A549 (cell line): ENCODE results near the gene STARD13. TPM values are rescaled to one million over a fixed set of nuclear protein-coding genes. Genes with fewer than 3 reads are reported as not detected.

Experiments used
- ATAC-seq, 2 experiments: fragments of 200-7000 bp in 1 of 2; fragments of >200 bp in 1 of 2; cut with Nextera tagmentation in 1 of 2; cut with Tn5 transposase in 1 of 2; 3 replicates each; pipeline versions ENCODE4 v1.8.0 to v1.9.1; 2018 to 2020; ENCODE audit warnings: mild to moderate bottlenecking in 1 of 2, moderate library complexity in 1 of 2
- CTCF ChIA-PET: fragments of 300-600 bp; sonication (Branson Sonifier 250); formaldehyde crosslinking; extraction: SDS; loops from one replicate; lab custom pipeline; 2021; ENCODE audit warnings: antibody characterized with exemption, inconsistent platforms; lab: Yijun Ruan, JAX
- POLR2A ChIA-PET: fragments of 350-600 bp; formaldehyde crosslinking; extraction: SDS; loops from one replicate; lab custom pipeline; 2021; ENCODE audit warnings: antibody characterized with exemption, inconsistent platforms; lab: Yijun Ruan, JAX
- DNase-seq, 2 experiments: peaks; one replicate each; pipeline versions ENCODE4 v3.0.0 to v3.0.0-alpha.2; 2011 to 2016; ENCODE audit warnings: low read depth in 1 of 2, low spot score in 1 of 2
- FAIRE-seq: peaks from 2 replicates; lab custom pipeline; 2011; peaks lifted over from hg19 to GRCh38; lab: Jason Lieb, UNC
- H3K27ac ChIP-seq, 2 experiments: fragments of >200 bp; sonication (Bioruptor Twin); formaldehyde crosslinking; 3 replicates each; pipeline ENCODE4 v1.5.1; 2016 to 2017
- H3K4me1 ChIP-seq: fragments of >200 bp; sonication (Bioruptor Twin); formaldehyde crosslinking; 3 replicates; pipeline ENCODE4 v1.6.1; 2016
- H3K4me2 ChIP-seq: fragments of >200 bp; sonication (Bioruptor Twin); formaldehyde crosslinking; 3 replicates; pipeline ENCODE4 v1.6.1; 2016
- H3K4me3 ChIP-seq: fragments of >200 bp; sonication (Bioruptor Twin); formaldehyde crosslinking; 3 replicates; pipeline ENCODE4 v1.5.1; 2016
- H3K9me3 ChIP-seq: fragments of >200 bp; sonication (Bioruptor Twin); formaldehyde crosslinking; 3 replicates; pipeline ENCODE4 v1.6.1; 2016
- BHLHE40 ChIP-seq: IDR thresholded peaks from 2 replicates; pipeline ENCODE4 v1.6.1; 2012; ENCODE audit warnings: low read depth, low read length, inconsistent platforms
- CBX2 ChIP-seq: fragments of 200-600 bp; sonication (generic); IDR thresholded peaks from 2 replicates; pipeline ENCODE4 v1.6.1; 2016; ENCODE audit warnings: low read depth, mild to moderate bottlenecking, borderline replicate concordance
- CTCF ChIP-seq: fragments of >200 bp; sonication (Bioruptor Twin); formaldehyde crosslinking; IDR thresholded peaks from 3 replicates; pipeline ENCODE4 v1.5.1; 2016
- EHMT2 ChIP-seq: fragments of 200-600 bp; sonication (generic); IDR thresholded peaks from 2 replicates; pipeline ENCODE4 v1.6.1; 2016; ENCODE audit warnings: antibody characterized with exemption, low read depth, mild to moderate bottlenecking, moderate library complexity
- ELK1 ChIP-seq: fragments of 150-350 bp; IDR thresholded peaks from 2 replicates; pipeline ENCODE4 v1.6.1; 2014; ENCODE audit warnings: low read depth, mild to moderate bottlenecking, low read length
- FOSL2 ChIP-seq, 2 experiments: fragments of 450-650 bp in 1 of 2; fragments of >200 bp in 1 of 2; sonication (Bioruptor Twin) in 1 of 2; formaldehyde crosslinking; IDR thresholded peaks; 2 replicates each; pipeline versions ENCODE4 v1.5.0 to v1.6.1; 2016 to 2020; ENCODE audit warnings: mild to moderate bottlenecking in 1 of 2, moderate library complexity in 1 of 2
- HDAC2 ChIP-seq: fragments of 200-600 bp; sonication (generic); IDR thresholded peaks from 2 replicates; pipeline ENCODE4 v1.6.1; 2016
- HMGXB4 ChIP-seq: fragments of 250-450 bp; sonication (Bioruptor Pico); IDR thresholded peaks from 2 replicates; pipeline ENCODE4 v1.5.0; 2021; ENCODE audit warnings: mild to moderate bottlenecking, moderate library complexity, borderline replicate concordance
- KDM1A ChIP-seq: fragments of 200-600 bp; sonication (generic); IDR thresholded peaks from 2 replicates; pipeline ENCODE4 v1.6.1; 2016; ENCODE audit warnings: low read depth, mild to moderate bottlenecking
- MAFK ChIP-seq: fragments of 450-650 bp; IDR thresholded peaks from 2 replicates; pipeline ENCODE4 v1.6.1; 2014; ENCODE audit not compliant: partially characterized antibody
- POLR2A ChIP-seq: IDR thresholded peaks from 2 replicates; pipeline ENCODE4 v1.6.1; 2012; ENCODE audit warnings: mild to moderate bottlenecking, low read length
- POLR2AphosphoS2 ChIP-seq: conservative IDR thresholded peaks from 2 replicates; pipeline ENCODE4 v1.6.1; 2012; ENCODE audit warnings: low read length, improper control_type of control experiment, inconsistent platforms
- RARB ChIP-seq: fragments of 250-450 bp; sonication (Bioruptor Pico); IDR thresholded peaks from 2 replicates; pipeline ENCODE4 v1.8.0; 2021; ENCODE audit warnings: mild to moderate bottlenecking, moderate library complexity
- SREBF2 ChIP-seq: fragments of 450-650 bp; IDR thresholded peaks from 2 replicates; pipeline ENCODE4 v1.6.1; 2014; ENCODE audit warnings: mild to moderate bottlenecking, moderate library complexity
- TFCP2L1 ChIP-seq: fragments of 250-450 bp; sonication (Bioruptor Pico); IDR thresholded peaks from 2 replicates; pipeline ENCODE4 v1.5.0; 2021; ENCODE audit warnings: mild to moderate bottlenecking
- TP53 ChIP-seq: fragments of 250-450 bp; sonication (Bioruptor Pico); IDR thresholded peaks from 2 replicates; pipeline ENCODE4 v1.5.0; 2021; ENCODE audit warnings: mild to moderate bottlenecking, moderate library complexity
- ZC3H11A ChIP-seq: fragments of 450-650 bp; IDR thresholded peaks from 2 replicates; pipeline ENCODE4 v1.6.1; 2014; ENCODE audit warnings: antibody characterized with exemption, mild to moderate bottlenecking
- ZNF302 ChIP-seq: fragments of 250-450 bp; sonication (Bioruptor Pico); IDR thresholded peaks from 2 replicates; pipeline ENCODE4 v1.9.0; 2021; ENCODE audit warnings: inconsistent platforms, mild to moderate bottlenecking, moderate library complexity
- WGBS: methylation state at CpG from one replicate; pipeline ENCODE4 v1.1.6; 2017; ENCODE audit errors: missing lambda C conversion rate; 5-methylcytosine and 5-hydroxymethylcytosine counted together
- polyA plus RNA-seq, 4 experiments: library from polyadenylated mRNA; depleted of rRNA in 3 of 4; stranded (reverse); fragments of >200 nt; fragmentation: RNase III in 1 of 4; extraction: RNeasy Plus Mini Kit Qiagen cat#74134 plus additional on column Dnase treatment in 1 of 4; gene quantifications; 2 replicates in 3 of 4; 3 replicates in 1 of 4; pipeline ENCODE4 v1.2.3, GENCODE V29; 2011 to 2017

The STARD13 gene
- polyA plus RNA-seq, 2 of the 4 experiments (the other 2 are of a cell fraction), result 2.4 to 2.8 TPM

- 85% methylated on average over 3 of the region's 3 CpGs for WGBS
- ATAC-seq, result no peak
- Histone ChIP-seq H3K9me3 (no peaks in the 10 kb centered on the region), H3K4me1 (peaks cover 16% of the 10 kb centered on the region; the same call in 2 of the 3 replicates), H3K4me2 (no peak overlapping the region), H3K27ac (no peak overlapping the region), H3K4me3 (no peak overlapping the region)
- FAIRE-seq, result no peak
- TF ChIP-seq POLR2A (no peak), ELK1 (no peak), SREBF2 (no peak), ZNF302 (CRISPR knock-in tag) (no peak), BHLHE40 (no peak), CTCF (no peak), CBX2 (no peak), TFCP2L1 (CRISPR knock-in tag) (no peak), FOSL2 (IDR thresholded peaks at IDR 0.05) (no peak), FOSL2 (CRISPR knock-in tag; IDR thresholded peaks at IDR 0.05) (no peak), KDM1A (no peak), HDAC2 (no peak), EHMT2 (no peak), TP53 (CRISPR knock-in tag) (no peak), ZC3H11A (no peak), MAFK (no peak), RARB (CRISPR knock-in tag) (no peak), POLR2AphosphoS2 (no peak), HMGXB4 (CRISPR knock-in tag) (no peak)
- CTCF ChIA-PET, result no interaction called here
- DNase-seq, result no peak
- POLR2A ChIA-PET, result interaction anchor here (0.6 kb wide), 1 partner anchor 115 kb away, joined by 5 read pairs; no protein-coding TSS in a partner anchor
These were observed 207.3 kb downstream of the STARD13 start for GRCh38 chr13:33078263-33078662.

GRCh38 chr13:33076001-33076992 lies 209.3 kb downstream of the STARD13 start:
- CTCF ChIA-PET, result interaction anchor here (0.8 kb wide), 1 partner anchor 21 kb away, joined by 3 read pairs; no protein-coding TSS in a partner anchor
- no peak for ATAC-seq
- POLR2A ChIA-PET, result no interaction called here

More at GRCh38 chr13:33076001-33076992, 209.3 kb downstream of the STARD13 start:
- 79% methylated on average over 5 of the region's 10 CpGs for WGBS
- Histone ChIP-seq H3K4me2 (no peak overlapping the region), H3K4me3 (no peak overlapping the region), H3K9me3 (no peaks in the 10 kb centered on the region), H3K27ac (no peak overlapping the region)
- FAIRE-seq, result no peak
- DNase-seq, result no peak
- TF ChIP-seq TFCP2L1 (CRISPR knock-in tag) (no peak), CTCF (no peak)
- TF ChIP-seq, all 56 proteins: peak for 0
- H3K4me1 ChIP-seq, result peaks cover 12% of the 10 kb centered on the region; the same call in 2 of the 3 replicates
